ENCODE data around the gene GPR62. TPM values are rescaled to one million over a fixed set of nuclear protein-coding genes. Genes with fewer than 3 reads are reported as not detected.
"Not testable (repeated sequence)": the region's sequence is repeated elsewhere in the genome, so short reads cannot be mapped to it uniquely, and the experiment has no call there.

Gene GPR62
- total RNA-seq, 3 donors from 2014 or later (not counting 1 experiment from before 2014, with no cell fraction given) = not detected

DNA sequence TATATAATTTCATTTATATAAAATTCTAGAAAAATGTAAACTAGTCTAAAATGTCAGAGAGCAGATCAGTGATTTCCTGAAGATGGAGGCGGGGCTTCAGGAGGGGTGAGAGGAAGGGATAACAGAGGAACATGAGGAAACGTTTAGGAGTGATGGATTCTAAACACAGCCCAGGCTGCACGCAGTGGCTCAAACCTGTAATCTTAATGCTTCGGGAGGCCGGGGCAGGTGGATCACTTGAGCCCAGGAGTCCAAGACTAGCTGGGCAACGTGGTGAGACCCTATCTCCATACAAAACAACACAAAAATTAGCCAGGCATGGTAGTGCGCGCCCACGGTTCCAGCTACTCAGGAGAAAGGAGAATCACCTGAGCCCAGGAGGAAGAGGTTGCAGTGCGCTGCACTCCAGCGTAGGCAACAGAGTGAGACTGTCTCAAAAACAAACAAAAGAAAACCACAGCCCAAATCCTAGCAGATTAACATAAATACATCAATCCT, 34.1 kb upstream of the GPR62 start:
- no peaks in the 10 kb centered on the region for H3K9me3 ChIP-seq (ENCODE audit: control insufficient read depth, insufficient read depth, low read length)
- no peak overlapping the region for H3K27ac ChIP-seq (ENCODE audit: low read length)
- WGBS (ENCODE audit: insufficient coverage) = 85% methylated on average over 11 of the region's 11 CpGs
- no peak overlapping the region for H3K4me3 Mint-ChIP-seq
- no peaks in the 10 kb centered on the region for H3K36me3 ChIP-seq (ENCODE audit: control insufficient read depth, insufficient read depth, low read length)
- H3K36me3 Mint-ChIP-seq = no peaks in the 10 kb centered on the region
- H3K4me3 ChIP-seq (ENCODE audit: low read length) = no peak overlapping the region
- H3K27me3 Mint-ChIP-seq (ENCODE audit: low read depth in 2 of 2) = peaks cover 12 to 27% of the 10 kb centered on the region in 2 donors
- DNase-seq (no peak), ATAC-seq (no peak)
- H3K4me1 ChIP-seq (ENCODE audit: control insufficient read depth, insufficient read depth, low read length) = no peaks in the 10 kb centered on the region
- no peaks in the 10 kb centered on the region for H3K27me3 ChIP-seq (ENCODE audit: control insufficient read depth, insufficient read depth, low read length)
- no peaks in the 10 kb centered on the region for H3K9me3 Mint-ChIP-seq
- intact Hi-C loops (cut with micrococcal nuclease) = no loop called here
- no peaks in the 10 kb centered on the region for H3K4me1 Mint-ChIP-seq
- TF ChIP-seq, protein P1, sequence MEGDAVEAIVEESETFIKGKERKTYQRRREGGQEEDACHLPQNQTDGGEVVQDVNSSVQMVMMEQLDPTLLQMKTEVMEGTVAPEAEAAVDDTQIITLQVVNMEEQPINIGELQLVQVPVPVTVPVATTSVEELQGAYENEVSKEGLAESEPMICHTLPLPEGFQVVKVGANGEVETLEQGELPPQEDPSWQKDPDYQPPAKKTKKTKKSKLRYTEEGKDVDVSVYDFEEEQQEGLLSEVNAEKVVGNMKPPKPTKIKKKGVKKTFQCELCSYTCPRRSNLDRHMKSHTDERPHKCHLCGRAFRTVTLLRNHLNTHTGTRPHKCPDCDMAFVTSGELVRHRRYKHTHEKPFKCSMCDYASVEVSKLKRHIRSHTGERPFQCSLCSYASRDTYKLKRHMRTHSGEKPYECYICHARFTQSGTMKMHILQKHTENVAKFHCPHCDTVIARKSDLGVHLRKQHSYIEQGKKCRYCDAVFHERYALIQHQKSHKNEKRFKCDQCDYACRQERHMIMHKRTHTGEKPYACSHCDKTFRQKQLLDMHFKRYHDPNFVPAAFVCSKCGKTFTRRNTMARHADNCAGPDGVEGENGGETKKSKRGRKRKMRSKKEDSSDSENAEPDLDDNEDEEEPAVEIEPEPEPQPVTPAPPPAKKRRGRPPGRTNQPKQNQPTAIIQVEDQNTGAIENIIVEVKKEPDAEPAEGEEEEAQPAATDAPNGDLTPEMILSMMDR (IDR thresholded peaks at IDR 0.05) = no peak
- H3K27ac Mint-ChIP-seq = no peak overlapping the region

DNA sequence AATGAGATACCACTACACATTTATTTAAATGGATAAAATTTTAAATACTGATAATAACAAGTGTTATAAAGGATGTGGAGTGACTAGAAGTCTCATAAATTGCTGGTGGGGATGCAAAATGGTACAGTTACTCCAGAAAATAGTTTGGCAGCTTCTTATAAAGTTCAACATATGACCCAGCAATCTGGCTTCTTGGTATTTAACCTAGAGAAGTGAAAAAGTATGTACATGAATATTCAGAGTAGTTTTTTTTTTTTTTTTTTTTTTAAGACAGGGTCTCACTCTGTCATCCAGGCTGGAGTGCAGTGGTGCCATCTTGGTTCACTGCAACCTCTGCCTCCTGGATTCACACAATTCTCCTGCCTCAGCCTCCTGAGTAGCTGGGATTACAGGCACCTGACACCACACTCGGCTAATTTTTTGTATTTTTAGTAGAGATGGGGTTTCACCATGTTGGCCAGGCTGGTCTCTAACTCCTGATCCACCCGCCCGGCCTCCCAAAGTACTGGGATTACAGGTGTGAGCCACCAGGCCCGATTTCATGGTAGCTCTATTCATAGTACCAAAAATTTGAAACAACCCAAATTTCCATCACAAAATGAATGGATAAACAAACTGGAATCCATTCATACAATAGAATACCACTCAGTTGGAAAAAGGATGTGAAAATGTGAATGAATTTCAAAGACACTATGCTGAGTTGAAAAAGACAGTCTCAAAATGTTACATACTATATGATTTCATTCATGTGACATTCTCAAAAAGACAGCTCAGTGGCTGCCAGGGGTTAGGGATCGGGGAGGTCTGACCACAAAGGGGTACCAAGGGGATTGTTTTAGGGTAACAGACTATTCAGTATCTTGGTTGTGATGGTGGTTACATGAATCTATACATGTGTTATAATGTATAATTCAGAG, 27.9 kb upstream of the GPR62 start:
- TF ChIP-seq, protein P1 (IDR thresholded peaks at IDR 0.05) = no peak
- no peak overlapping the region for H3K4me3 Mint-ChIP-seq
- H3K27me3 ChIP-seq (ENCODE audit: control insufficient read depth, insufficient read depth, low read length) = no peaks in the 10 kb centered on the region
- no peak overlapping the region for H3K27ac ChIP-seq (ENCODE audit: low read length)
- H3K36me3 ChIP-seq (ENCODE audit: control insufficient read depth, insufficient read depth, low read length) = no peaks in the 10 kb centered on the region
- no peak for DNase-seq
- intact Hi-C loops (cut with micrococcal nuclease) = no loop called here
- no peak overlapping the region for H3K4me3 ChIP-seq (ENCODE audit: low read length)
- H3K4me1 Mint-ChIP-seq = no peaks in the 10 kb centered on the region
- H3K4me1 ChIP-seq (ENCODE audit: control insufficient read depth, insufficient read depth, low read length) = no peaks in the 10 kb centered on the region
- peaks cover 1 to 2% of the 10 kb centered on the region in 2 donors for H3K27me3 Mint-ChIP-seq (ENCODE audit: low read depth in 2 of 2)
- no peak for ATAC-seq
- no peaks in the 10 kb centered on the region for H3K9me3 ChIP-seq (ENCODE audit: control insufficient read depth, insufficient read depth, low read length)
- no peaks in the 10 kb centered on the region for H3K9me3 Mint-ChIP-seq
- 93% methylated on average over 4 of the region's 5 CpGs for WGBS (ENCODE audit: insufficient coverage)
- H3K27ac Mint-ChIP-seq = no peak overlapping the region
- H3K36me3 Mint-ChIP-seq = no peaks in the 10 kb centered on the region

DNA sequence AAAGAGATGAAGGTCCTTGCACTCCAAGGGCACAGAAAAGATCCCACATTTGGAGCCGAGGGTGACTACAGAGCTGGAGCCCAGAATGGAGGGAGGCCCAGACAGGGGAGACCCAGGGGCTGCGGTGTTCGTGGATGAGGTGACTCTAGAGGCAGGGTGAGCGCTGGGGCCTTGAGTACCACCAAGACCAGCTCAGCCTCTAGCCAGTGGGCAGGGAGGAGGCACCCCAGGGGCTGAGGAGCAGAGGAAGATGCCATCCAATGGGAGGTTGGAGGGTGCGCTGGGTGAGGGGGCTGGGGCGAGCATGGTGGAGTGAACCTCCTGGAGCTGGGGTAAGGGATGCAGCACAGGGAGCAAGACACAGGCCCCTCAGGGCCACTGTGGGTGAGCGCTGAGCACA, 26.7 kb upstream of the GPR62 start:
- no peaks in the 10 kb centered on the region for H3K9me3 Mint-ChIP-seq
- TF ChIP-seq, protein P1 (IDR thresholded peaks at IDR 0.05) = no peak
- intact Hi-C loops (cut with micrococcal nuclease) = no loop called here
- peaks cover 7% of the 10 kb centered on the region for H3K36me3 ChIP-seq (ENCODE audit: control insufficient read depth, insufficient read depth, low read length)
- 94% methylated on average over 7 of the region's 7 CpGs for WGBS (ENCODE audit: insufficient coverage)
- H3K27ac ChIP-seq (ENCODE audit: low read length) = no peak overlapping the region
- no peak for ATAC-seq
- no peaks in the 10 kb centered on the region for H3K27me3 Mint-ChIP-seq (ENCODE audit: low read depth in 2 of 2)
- no peak overlapping the region for H3K4me3 ChIP-seq (ENCODE audit: low read length)
- H3K4me3 Mint-ChIP-seq = no peak overlapping the region
- H3K9me3 ChIP-seq (ENCODE audit: control insufficient read depth, insufficient read depth, low read length) = no peaks in the 10 kb centered on the region
- H3K27ac Mint-ChIP-seq = no peak overlapping the region
- no peaks in the 10 kb centered on the region for H3K4me1 Mint-ChIP-seq
- H3K4me1 ChIP-seq (ENCODE audit: control insufficient read depth, insufficient read depth, low read length) = no peaks in the 10 kb centered on the region
- DNase-seq = no peak
- no peaks in the 10 kb centered on the region for H3K36me3 Mint-ChIP-seq
- H3K27me3 ChIP-seq (ENCODE audit: control insufficient read depth, insufficient read depth, low read length) = no peaks in the 10 kb centered on the region

DNA sequence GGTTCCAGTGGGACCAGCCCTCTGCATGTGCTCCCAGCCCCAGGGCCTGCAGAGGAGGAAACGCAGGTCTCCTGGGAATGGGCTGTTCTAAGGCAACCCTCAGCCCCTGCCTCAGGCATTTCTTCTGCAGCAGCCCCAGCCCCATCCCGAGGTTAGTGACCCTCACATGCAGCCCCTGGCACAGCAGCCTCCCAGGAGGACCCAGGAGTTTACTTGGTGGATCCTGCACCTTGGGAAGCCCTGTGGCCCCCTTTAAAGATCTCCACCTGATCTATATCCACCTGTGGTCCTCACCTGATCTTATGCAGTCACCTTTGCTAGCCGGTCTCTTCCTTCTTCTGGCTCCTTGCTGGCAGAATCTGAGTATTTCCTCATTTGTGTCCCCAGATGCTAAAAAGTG, 26.2 kb upstream of the GPR62 start:
- H3K9me3 Mint-ChIP-seq; H3K27me3 Mint-ChIP-seq (ENCODE audit: low read depth in 2 of 2); H3K4me1 Mint-ChIP-seq; H3K27ac Mint-ChIP-seq; H3K36me3 Mint-ChIP-seq; H3K4me3 ChIP-seq (ENCODE audit: low read length); DNase-seq; ATAC-seq; H3K4me3 Mint-ChIP-seq; intact Hi-C loops (cut with micrococcal nuclease); H3K27me3 ChIP-seq (ENCODE audit: control insufficient read depth, insufficient read depth, low read length); H3K27ac ChIP-seq (ENCODE audit: low read length); H3K9me3 ChIP-seq (ENCODE audit: control insufficient read depth, insufficient read depth, low read length); H3K4me1 ChIP-seq (ENCODE audit: control insufficient read depth, insufficient read depth, low read length): not testable (repeated sequence)
- peaks cover 12% of the 10 kb centered on the region for H3K36me3 ChIP-seq (ENCODE audit: control insufficient read depth, insufficient read depth, low read length)
- 86% methylated on average over 3 of the region's 3 CpGs for WGBS (ENCODE audit: insufficient coverage)
